ENCODE results near the gene BCL6. TPM values are rescaled to one million over a fixed set of nuclear protein-coding genes. Genes with fewer than 3 reads are reported as not detected.

The BCL6 gene
- total RNA-seq, 1 experiment from 2014 or later: 0.65 TPM

Other genes starting within 250 kb of the BCL6 start
- not detected in 2 replicates for gene SST, start 75.1 kb downstream of the BCL6 start, total RNA-seq (2014; rRNA removed; shearing (Covaris generic))
- not detected in 2 replicates for gene RTP2, start 42.9 kb downstream of the BCL6 start, total RNA-seq (2014; rRNA removed; shearing (Covaris generic))